ENCODE results near the gene ATP2A2. TPM values are rescaled to one million over a fixed set of nuclear protein-coding genes. Genes with fewer than 3 reads are reported as not detected.

The ATP2A2 gene
- total RNA-seq, 1 donor from 2014 or later, result 93.5 TPM

GRCh38 chr12:110345176-110345661 is 64.2 kb downstream of the ATP2A2 start:
- no peak for DNase-seq (ENCODE audit: low read depth)
- TF ChIP-seq CTCF (conservative IDR thresholded peaks at IDR 0.05; ENCODE audit: low read depth, low read length), result no peak
- no peak overlapping the region for H3K4me3 ChIP-seq (ENCODE audit: low read depth, low read length)

- DNase-seq (ENCODE audit: low read depth), result no peak
These were observed 64.9 kb downstream of the ATP2A2 start for GRCh38 chr12:110345963-110346362.

GRCh38 chr12:110347767-110348166 is 66.7 kb downstream of the ATP2A2 start:
- H3K4me3 ChIP-seq (ENCODE audit: low read depth, low read length), result no peak overlapping the region
- DNase-seq (ENCODE audit: low read depth), result no peak
- no peak for TF ChIP-seq CTCF (conservative IDR thresholded peaks at IDR 0.05; ENCODE audit: low read depth, low read length)

More at GRCh38 chr12:110345963-110346362, 64.9 kb downstream of the ATP2A2 start:
- TF ChIP-seq CTCF (conservative IDR thresholded peaks at IDR 0.05; ENCODE audit: low read depth, low read length), result no peak
- no peak overlapping the region for H3K4me3 ChIP-seq (ENCODE audit: low read depth, low read length)

DNA sequence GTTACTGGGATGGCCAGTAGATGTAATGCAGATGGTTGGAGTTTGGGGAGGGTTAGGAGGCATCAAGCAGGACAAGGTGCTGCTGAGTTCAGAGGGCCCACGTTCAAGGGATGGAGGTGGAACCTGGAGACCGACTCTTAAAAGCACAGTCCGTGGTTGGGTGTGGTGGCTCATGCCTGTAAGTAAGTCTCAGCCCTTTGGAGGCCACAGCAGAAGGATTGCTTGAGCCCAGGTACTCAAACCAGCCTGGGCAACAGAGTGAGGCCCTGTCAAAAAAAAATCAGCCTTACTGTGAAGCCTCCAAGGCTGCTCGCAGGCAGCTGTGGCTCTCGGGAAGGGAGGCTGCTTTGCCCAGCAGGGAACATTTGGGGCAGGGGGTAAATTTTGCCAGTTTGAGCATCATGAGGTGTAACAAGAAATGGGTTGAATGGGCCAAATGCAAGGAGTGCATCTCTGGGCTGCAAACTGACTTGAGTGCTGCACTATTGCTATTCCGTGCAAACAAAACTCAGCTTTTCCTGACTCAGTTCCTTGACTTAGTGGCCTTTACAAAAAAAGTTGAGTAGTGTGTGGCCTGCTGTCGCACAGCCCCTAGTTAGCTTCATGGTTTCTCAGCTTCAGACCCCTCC is 67.5 kb downstream of the ATP2A2 start:
- no peak overlapping the region for H3K4me3 ChIP-seq (ENCODE audit: low read depth, low read length)
- no peak for TF ChIP-seq CTCF (conservative IDR thresholded peaks at IDR 0.05; ENCODE audit: low read depth, low read length)
- DNase-seq (ENCODE audit: low read depth), result no peak

DNA sequence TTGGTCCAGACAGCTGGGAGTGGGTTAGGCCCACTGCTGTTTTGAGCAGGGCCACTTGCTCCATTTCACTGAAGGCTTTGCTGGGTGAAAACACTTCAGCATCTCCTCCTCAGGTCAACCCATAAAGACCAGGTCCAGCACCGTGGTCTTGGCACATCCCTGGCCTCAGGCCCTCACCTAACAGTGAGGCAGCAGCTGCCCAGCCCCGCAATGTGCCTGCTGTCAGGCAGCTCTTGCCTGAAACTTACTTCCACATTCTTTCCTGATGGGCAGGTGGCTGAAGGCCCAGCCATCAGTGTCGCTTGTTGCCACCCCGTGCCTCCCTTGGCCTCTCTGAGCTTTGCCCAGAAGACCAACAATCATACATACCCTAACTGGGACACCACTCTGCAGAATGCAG is 68.0 kb downstream of the ATP2A2 start:
- H3K4me3 ChIP-seq (ENCODE audit: low read depth, low read length), result no peak overlapping the region
- TF ChIP-seq CTCF (conservative IDR thresholded peaks at IDR 0.05; ENCODE audit: low read depth, low read length), result no peak
- DNase-seq (ENCODE audit: low read depth), result no peak

DNA sequence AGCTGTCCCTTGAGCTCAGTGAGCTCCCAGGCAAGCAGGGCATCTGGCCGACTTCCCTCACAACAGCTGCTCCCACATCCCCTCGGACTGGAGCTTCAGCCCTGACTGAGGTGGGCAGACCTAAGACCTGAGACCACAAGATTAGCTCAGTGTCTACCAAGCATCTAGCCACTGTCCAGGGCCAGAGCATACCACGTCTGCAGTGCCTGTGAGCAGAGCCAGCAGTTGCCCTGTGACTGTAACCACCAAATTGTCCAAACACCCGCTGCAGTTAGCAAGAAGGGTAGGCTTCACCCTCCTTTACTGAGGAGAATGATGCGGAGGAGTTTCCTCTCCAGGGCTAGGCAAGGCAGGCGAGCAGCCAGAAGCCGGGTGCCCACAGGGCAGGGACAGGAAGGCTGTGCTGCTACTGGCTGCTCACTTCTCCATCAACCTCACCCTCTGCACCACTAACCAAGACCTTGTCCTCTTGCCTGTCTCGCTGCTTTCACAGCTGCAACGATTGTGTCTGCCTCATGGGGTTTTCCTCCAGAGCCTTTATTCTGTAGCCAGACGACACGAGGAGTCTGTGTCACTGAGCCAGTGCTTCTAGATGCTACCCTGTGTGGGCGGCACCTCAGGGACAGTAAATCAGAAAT is 68.6 kb downstream of the ATP2A2 start:
- no peak overlapping the region for H3K4me3 ChIP-seq (ENCODE audit: low read depth, low read length)
- no peak for DNase-seq (ENCODE audit: low read depth)
- TF ChIP-seq CTCF (conservative IDR thresholded peaks at IDR 0.05; ENCODE audit: low read depth, low read length), result no peak

- no peak for TF ChIP-seq CTCF (conservative IDR thresholded peaks at IDR 0.05; ENCODE audit: low read depth, low read length)
- H3K4me3 ChIP-seq (ENCODE audit: low read depth, low read length), result no peak overlapping the region
- no peak for DNase-seq (ENCODE audit: low read depth)
These were observed 70.1 kb downstream of the ATP2A2 start for GRCh38 chr12:110351119-110351518.

All from epithelial cell of proximal tubule (primary cell).